H1 (cell line): Measurements from ENCODE around the gene HMG20A. TPM values are rescaled to one million over a fixed set of nuclear protein-coding genes. Genes with fewer than 3 reads are reported as not detected.

Experiments
- CBX5 ChIP-seq: fragments of 300-800, 300-1000 bp; sonication (generic); IDR thresholded peaks from 2 replicates; pipeline ENCODE4 v1.7.1; 2016; ENCODE audit warnings: antibody characterized with exemption, low read length, low read depth
- CHD2 ChIP-seq: IDR thresholded peaks from 2 replicates; pipeline ENCODE4 v1.6.1; 2012; ENCODE audit warnings: low read length, improper control_type of control experiment
- EZH2 ChIP-seq: fragments of 200-600 bp; sonication (generic); IDR thresholded peaks from 2 replicates; pipeline ENCODE4 v1.7.1; 2012; ENCODE audit warnings: low read depth, mild to moderate bottlenecking, moderate library complexity, low read length, inconsistent platforms; ENCODE audit not compliant: severe bottlenecking
- FOSL1 ChIP-seq: IDR thresholded peaks from 2 replicates; pipeline ENCODE4 v1.6.1; 2011; ENCODE audit warnings: mild to moderate bottlenecking, low read depth, low read length, moderate library complexity; ENCODE audit not compliant: insufficient read depth
- POLR2A ChIP-seq, 2 experiments: IDR thresholded peaks; 1 replicate in 1 of 2; 2 replicates in 1 of 2; pipeline ENCODE4 v1.6.1; 2011; ENCODE audit warnings: low read depth in 2 of 2, low read length in 2 of 2, mild to moderate bottlenecking in 2 of 2; ENCODE audit errors: control extremely low read depth in 1 of 2
- POLR2AphosphoS5 ChIP-seq: IDR thresholded peaks from 2 replicates; pipeline ENCODE4 v1.6.1; 2011; ENCODE audit warnings: low read depth, low read length
- SIRT6 ChIP-seq: IDR thresholded peaks from one replicate; pipeline ENCODE4 v1.7.1; 2012; ENCODE audit warnings: low read length, inconsistent platforms
- SUZ12 ChIP-seq: fragments of 200-600 bp; sonication (generic); IDR thresholded peaks from 2 replicates; pipeline ENCODE4 v1.6.1; 2012; ENCODE audit warnings: mild to moderate bottlenecking, inconsistent platforms, low read length, moderate library complexity, mixed read lengths
- YY1 ChIP-seq: IDR thresholded peaks from 2 replicates; pipeline ENCODE4 v1.6.1; 2011; ENCODE audit warnings: low read depth, mild to moderate bottlenecking, low read length
- ZNF274 ChIP-seq: IDR thresholded peaks from 2 replicates; pipeline ENCODE4 v1.7.0; 2012; ENCODE audit warnings: low read length, borderline replicate concordance; ENCODE audit errors: extremely low read depth
- polyA plus RNA-seq, 7 experiments: library from polyadenylated mRNA; depleted of rRNA in 3 of 7; stranded (reverse) in 5 of 7; unstranded in 2 of 7; fragments of >200 nt in 5 of 7; fragments of 200-250 nt in 2 of 7; gene quantifications; 1 replicate in 5 of 7; 2 replicates in 1 of 7; 4 replicates in 1 of 7; pipeline versions ENCODE4 v1.2.1 to v1.2.3, GENCODE V29; 2011 to 2013; ENCODE audit warnings: missing spikeins in 2 of 7, mixed read lengths in 2 of 7
- total RNA-seq: library from RNA; stranded (reverse); fragmentation: NEBNext Ultra II Directional; extraction: Animal tissue kit (Norgen Biotek cat#: 25700); gene quantifications from 2 replicates; pipeline ENCODE4 v1.2.1, GENCODE V29; 2021
- TF ChIP-seq, protein P1 (sequence below): fragments of 300-600 bp; sonication (generic); IDR thresholded peaks from 2 replicates; pipeline ENCODE4 v1.7.1; 2012; ENCODE audit warnings: low read length, moderate library complexity, mild to moderate bottlenecking, inconsistent platforms; ENCODE audit not compliant: insufficient replicate concordance

Gene HMG20A
- total and polyA plus RNA-seq, 2 of the 8 experiments (the other 6 are each of a cell fraction or from before 2014, with no cell fraction given), result 52.1 to 59.7 TPM

- TF ChIP-seq, protein P1, sequence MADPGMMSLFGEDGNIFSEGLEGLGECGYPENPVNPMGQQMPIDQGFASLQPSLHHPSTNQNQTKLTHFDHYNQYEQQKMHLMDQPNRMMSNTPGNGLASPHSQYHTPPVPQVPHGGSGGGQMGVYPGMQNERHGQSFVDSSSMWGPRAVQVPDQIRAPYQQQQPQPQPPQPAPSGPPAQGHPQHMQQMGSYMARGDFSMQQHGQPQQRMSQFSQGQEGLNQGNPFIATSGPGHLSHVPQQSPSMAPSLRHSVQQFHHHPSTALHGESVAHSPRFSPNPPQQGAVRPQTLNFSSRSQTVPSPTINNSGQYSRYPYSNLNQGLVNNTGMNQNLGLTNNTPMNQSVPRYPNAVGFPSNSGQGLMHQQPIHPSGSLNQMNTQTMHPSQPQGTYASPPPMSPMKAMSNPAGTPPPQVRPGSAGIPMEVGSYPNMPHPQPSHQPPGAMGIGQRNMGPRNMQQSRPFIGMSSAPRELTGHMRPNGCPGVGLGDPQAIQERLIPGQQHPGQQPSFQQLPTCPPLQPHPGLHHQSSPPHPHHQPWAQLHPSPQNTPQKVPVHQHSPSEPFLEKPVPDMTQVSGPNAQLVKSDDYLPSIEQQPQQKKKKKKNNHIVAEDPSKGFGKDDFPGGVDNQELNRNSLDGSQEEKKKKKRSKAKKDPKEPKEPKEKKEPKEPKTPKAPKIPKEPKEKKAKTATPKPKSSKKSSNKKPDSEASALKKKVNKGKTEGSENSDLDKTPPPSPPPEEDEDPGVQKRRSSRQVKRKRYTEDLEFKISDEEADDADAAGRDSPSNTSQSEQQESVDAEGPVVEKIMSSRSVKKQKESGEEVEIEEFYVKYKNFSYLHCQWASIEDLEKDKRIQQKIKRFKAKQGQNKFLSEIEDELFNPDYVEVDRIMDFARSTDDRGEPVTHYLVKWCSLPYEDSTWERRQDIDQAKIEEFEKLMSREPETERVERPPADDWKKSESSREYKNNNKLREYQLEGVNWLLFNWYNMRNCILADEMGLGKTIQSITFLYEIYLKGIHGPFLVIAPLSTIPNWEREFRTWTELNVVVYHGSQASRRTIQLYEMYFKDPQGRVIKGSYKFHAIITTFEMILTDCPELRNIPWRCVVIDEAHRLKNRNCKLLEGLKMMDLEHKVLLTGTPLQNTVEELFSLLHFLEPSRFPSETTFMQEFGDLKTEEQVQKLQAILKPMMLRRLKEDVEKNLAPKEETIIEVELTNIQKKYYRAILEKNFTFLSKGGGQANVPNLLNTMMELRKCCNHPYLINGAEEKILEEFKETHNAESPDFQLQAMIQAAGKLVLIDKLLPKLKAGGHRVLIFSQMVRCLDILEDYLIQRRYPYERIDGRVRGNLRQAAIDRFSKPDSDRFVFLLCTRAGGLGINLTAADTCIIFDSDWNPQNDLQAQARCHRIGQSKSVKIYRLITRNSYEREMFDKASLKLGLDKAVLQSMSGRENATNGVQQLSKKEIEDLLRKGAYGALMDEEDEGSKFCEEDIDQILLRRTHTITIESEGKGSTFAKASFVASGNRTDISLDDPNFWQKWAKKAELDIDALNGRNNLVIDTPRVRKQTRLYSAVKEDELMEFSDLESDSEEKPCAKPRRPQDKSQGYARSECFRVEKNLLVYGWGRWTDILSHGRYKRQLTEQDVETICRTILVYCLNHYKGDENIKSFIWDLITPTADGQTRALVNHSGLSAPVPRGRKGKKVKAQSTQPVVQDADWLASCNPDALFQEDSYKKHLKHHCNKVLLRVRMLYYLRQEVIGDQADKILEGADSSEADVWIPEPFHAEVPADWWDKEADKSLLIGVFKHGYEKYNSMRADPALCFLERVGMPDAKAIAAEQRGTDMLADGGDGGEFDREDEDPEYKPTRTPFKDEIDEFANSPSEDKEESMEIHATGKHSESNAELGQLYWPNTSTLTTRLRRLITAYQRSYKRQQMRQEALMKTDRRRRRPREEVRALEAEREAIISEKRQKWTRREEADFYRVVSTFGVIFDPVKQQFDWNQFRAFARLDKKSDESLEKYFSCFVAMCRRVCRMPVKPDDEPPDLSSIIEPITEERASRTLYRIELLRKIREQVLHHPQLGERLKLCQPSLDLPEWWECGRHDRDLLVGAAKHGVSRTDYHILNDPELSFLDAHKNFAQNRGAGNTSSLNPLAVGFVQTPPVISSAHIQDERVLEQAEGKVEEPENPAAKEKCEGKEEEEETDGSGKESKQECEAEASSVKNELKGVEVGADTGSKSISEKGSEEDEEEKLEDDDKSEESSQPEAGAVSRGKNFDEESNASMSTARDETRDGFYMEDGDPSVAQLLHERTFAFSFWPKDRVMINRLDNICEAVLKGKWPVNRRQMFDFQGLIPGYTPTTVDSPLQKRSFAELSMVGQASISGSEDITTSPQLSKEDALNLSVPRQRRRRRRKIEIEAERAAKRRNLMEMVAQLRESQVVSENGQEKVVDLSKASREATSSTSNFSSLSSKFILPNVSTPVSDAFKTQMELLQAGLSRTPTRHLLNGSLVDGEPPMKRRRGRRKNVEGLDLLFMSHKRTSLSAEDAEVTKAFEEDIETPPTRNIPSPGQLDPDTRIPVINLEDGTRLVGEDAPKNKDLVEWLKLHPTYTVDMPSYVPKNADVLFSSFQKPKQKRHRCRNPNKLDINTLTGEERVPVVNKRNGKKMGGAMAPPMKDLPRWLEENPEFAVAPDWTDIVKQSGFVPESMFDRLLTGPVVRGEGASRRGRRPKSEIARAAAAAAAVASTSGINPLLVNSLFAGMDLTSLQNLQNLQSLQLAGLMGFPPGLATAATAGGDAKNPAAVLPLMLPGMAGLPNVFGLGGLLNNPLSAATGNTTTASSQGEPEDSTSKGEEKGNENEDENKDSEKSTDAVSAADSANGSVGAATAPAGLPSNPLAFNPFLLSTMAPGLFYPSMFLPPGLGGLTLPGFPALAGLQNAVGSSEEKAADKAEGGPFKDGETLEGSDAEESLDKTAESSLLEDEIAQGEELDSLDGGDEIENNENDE, result no peak
- 0 out of 2 replicates have a peak, but pooled peaks have one; percentile 11 for TF ChIP-seq YY1
- no peak for TF ChIP-seq CBX5
- no peak for TF ChIP-seq SIRT6
- TF ChIP-seq POLR2A (IDR thresholded peaks at IDR 0.05; ENCODE audit: control extremely low read depth in 1 of 2, low read depth in 2 of 2, low read length in 2 of 2), result peak; percentile 25 to 65
- no peak for TF ChIP-seq EZH2
- TF ChIP-seq FOSL1, result no peak
- TF ChIP-seq POLR2AphosphoS5, result peak; percentile 69; the same call in 1 of the 2 replicates
- TF ChIP-seq CHD2, result peak; percentile 85
- no peak for TF ChIP-seq ZNF274
- TF ChIP-seq SUZ12, result 0 out of 2 replicates have a peak, but pooled peaks have one; percentile 2
Measured at GRCh38 chr15:77420610-77421369, at the start of gene HMG20A (continued).
